Measurements from ENCODE around the gene CASP12.

Gene CASP12

GRCh38 chr11:104881117-104881794, 17.0 kb downstream of the CASP12 start:
- Histone ChIP-seq H3K4me3 (ENCODE audit: low read depth, low read length) (no peak overlapping the region), H3K9me3 (ENCODE audit: control insufficient read depth, low read length) (no peaks in the 10 kb centered on the region), H3K27me3 (ENCODE audit: control insufficient read depth, insufficient read depth, low read length) (no peaks in the 10 kb centered on the region), H3K79me2 (no peaks in the 10 kb centered on the region), H2AFZ (no peak overlapping the region), H3K4me1 (no peaks in the 10 kb centered on the region), H3K27ac (no peak overlapping the region), H3K4me2 (ENCODE audit: low read length) (no peak overlapping the region), H3K36me3 (ENCODE audit: control insufficient read depth, insufficient read depth, low read length) (no peaks in the 10 kb centered on the region), H3K9ac (no peak overlapping the region)
- no peak for TF ChIP-seq CTCF (IDR thresholded peaks at IDR 0.05)

- Histone ChIP-seq H3K4me3 (ENCODE audit: low read depth, low read length) (no peak overlapping the region), H3K79me2 (no peaks in the 10 kb centered on the region), H3K4me1 (no peaks in the 10 kb centered on the region), H2AFZ (no peak overlapping the region), H3K4me2 (ENCODE audit: low read length) (no peak overlapping the region), H3K36me3 (ENCODE audit: control insufficient read depth, insufficient read depth, low read length) (no peaks in the 10 kb centered on the region), H3K9ac (no peak overlapping the region), H3K27me3 (ENCODE audit: control insufficient read depth, insufficient read depth, low read length) (no peaks in the 10 kb centered on the region), H3K9me3 (ENCODE audit: control insufficient read depth, low read length) (no peaks in the 10 kb centered on the region), H3K27ac (no peak overlapping the region)
- no peak for TF ChIP-seq CTCF (IDR thresholded peaks at IDR 0.05)
Measured at GRCh38 chr11:104879514-104880190, 18.6 kb downstream of the CASP12 start.

- Histone ChIP-seq H3K79me2 (no peaks in the 10 kb centered on the region), H3K4me1 (no peaks in the 10 kb centered on the region), H3K27me3 (ENCODE audit: control insufficient read depth, insufficient read depth, low read length) (no peaks in the 10 kb centered on the region), H3K4me2 (ENCODE audit: low read length) (no peak overlapping the region), H3K36me3 (ENCODE audit: control insufficient read depth, insufficient read depth, low read length) (no peaks in the 10 kb centered on the region), H2AFZ (no peak overlapping the region), H3K9ac (no peak overlapping the region), H3K9me3 (ENCODE audit: control insufficient read depth, low read length) (no peaks in the 10 kb centered on the region), H3K27ac (no peak overlapping the region), H3K4me3 (ENCODE audit: low read depth, low read length) (no peak overlapping the region)
- TF ChIP-seq CTCF (IDR thresholded peaks at IDR 0.05): no peak
Measured at GRCh38 chr11:104876861-104877431, 21.3 kb downstream of the CASP12 start.

- no peak overlapping the region for H3K9ac ChIP-seq
- H3K36me3 ChIP-seq (ENCODE audit: control insufficient read depth, insufficient read depth, low read length): no peaks in the 10 kb centered on the region
- H3K79me2 ChIP-seq: no peaks in the 10 kb centered on the region
- no peaks in the 10 kb centered on the region for H3K9me3 ChIP-seq (ENCODE audit: control insufficient read depth, low read length)
- H3K4me1 ChIP-seq: no peaks in the 10 kb centered on the region
- no peak overlapping the region for H3K4me3 ChIP-seq (ENCODE audit: low read depth, low read length)
- no peak for TF ChIP-seq CTCF (IDR thresholded peaks at IDR 0.05)
- H3K27ac ChIP-seq: no peak overlapping the region
- H2AFZ ChIP-seq: no peak overlapping the region
- no peaks in the 10 kb centered on the region for H3K27me3 ChIP-seq (ENCODE audit: control insufficient read depth, insufficient read depth, low read length)
- no peak overlapping the region for H3K4me2 ChIP-seq (ENCODE audit: low read length)
Measured at GRCh38 chr11:104876324-104876723, 21.9 kb downstream of the CASP12 start.

All from parathyroid adenoma (tissue), 2 donors.